GM12865 (cell line): ENCODE results near the gene PSMD1.
"Not testable (repeated sequence)": the region's sequence is repeated elsewhere in the genome, so short reads cannot be mapped to it uniquely, and the experiment has no call there.

Experiments
- DNase-seq: peaks from one replicate; pipeline ENCODE4 v3.0.0; 2010; ENCODE audit warnings: low read depth
- H3K4me3 ChIP-seq: 2 replicates; pipeline ENCODE4 v1.5.1; 2011; ENCODE audit warnings: mild to moderate bottlenecking, low read depth, low read length, control low read depth
- TF ChIP-seq, protein P1 (sequence below): IDR thresholded peaks from 2 replicates; pipeline ENCODE4 v1.5.1; 2011; ENCODE audit warnings: low read length, control low read depth, low read depth, inconsistent platforms; ENCODE audit not compliant: insufficient read depth; ENCODE audit errors: missing control alignments

Gene PSMD1

DNA sequence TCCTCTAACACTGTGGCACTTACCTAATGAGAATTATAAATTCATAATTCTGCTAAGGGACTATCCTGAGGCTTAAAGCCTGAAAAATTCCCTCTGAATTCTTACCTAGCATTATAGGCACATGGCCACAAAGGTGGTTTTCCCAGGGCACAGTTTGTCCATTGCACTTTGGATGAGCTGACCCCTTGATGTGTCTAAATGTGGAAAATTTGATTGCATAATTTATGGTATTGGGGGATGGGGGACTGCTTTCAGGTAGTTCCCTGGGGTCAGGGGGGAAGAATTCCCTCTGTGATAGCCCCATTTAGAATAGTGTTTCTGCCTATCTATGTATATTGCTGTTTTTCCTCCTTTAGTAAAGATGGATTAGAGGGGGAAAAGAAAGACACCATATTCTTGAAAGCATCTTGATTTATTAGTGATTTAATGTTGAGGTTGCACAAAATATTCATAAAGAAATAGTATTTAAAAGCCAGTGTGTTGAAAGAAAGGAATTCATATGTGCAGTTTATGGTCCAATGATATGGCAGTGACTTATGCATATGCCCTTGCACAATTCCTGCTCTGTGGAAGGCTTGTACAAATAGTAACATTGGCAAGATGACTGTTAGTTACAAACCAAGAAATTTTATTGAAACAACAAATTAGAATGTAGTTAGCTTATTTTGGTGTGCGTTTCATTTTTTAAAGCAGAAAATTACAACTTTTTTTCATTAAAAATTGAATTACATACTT is 76.9 kb downstream of the PSMD1 start:
- H3K4me3 ChIP-seq, result no peak overlapping the region
- TF ChIP-seq, protein P1, sequence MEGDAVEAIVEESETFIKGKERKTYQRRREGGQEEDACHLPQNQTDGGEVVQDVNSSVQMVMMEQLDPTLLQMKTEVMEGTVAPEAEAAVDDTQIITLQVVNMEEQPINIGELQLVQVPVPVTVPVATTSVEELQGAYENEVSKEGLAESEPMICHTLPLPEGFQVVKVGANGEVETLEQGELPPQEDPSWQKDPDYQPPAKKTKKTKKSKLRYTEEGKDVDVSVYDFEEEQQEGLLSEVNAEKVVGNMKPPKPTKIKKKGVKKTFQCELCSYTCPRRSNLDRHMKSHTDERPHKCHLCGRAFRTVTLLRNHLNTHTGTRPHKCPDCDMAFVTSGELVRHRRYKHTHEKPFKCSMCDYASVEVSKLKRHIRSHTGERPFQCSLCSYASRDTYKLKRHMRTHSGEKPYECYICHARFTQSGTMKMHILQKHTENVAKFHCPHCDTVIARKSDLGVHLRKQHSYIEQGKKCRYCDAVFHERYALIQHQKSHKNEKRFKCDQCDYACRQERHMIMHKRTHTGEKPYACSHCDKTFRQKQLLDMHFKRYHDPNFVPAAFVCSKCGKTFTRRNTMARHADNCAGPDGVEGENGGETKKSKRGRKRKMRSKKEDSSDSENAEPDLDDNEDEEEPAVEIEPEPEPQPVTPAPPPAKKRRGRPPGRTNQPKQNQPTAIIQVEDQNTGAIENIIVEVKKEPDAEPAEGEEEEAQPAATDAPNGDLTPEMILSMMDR, result no peak
- DNase-seq, result no peak

DNA sequence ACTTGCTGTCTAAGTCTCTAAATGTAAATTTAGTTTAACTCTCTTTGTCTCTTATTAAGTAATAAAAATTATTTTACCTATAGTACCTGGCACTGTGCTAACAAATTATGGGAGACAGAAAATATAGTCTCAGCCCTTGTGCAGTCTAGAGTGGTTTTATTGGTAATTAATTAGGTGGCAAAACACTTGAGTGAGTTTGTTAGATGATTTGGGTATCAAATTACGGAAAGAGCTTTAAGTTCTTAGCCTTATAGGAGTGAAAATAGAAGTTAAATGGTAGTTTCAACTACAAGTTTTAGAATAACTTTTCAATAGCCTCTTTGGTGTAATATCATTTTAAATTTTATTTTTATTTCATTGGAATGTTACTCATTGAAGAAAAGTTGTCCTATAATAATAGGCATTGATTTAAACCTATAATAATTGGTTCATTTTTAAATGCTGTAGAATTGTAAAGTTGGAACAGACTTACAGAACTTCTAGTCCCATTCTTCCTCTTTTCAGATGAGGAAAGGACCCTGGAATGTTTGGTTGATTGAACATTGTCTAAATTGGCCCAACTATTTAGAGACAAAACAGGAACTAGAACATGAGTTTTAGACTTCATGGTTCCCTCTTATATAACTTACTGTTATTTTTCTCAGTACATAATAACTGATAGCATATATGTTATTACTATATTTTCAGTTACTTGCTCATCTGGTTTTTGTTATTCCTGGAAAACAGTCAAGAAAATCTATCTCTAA is 78.4 kb downstream of the PSMD1 start:
- TF ChIP-seq, protein P1, result no peak
- no peak for DNase-seq
- no peak overlapping the region for H3K4me3 ChIP-seq

GRCh38 chr2:231138699-231139098 is 82.0 kb downstream of the PSMD1 start:
- DNase-seq, result no peak
- TF ChIP-seq, protein P1, result no peak
- no peak overlapping the region for H3K4me3 ChIP-seq

GRCh38 chr2:231139796-231140195 is 83.1 kb downstream of the PSMD1 start:
- TF ChIP-seq, protein P1, result no peak
- H3K4me3 ChIP-seq, result no peak overlapping the region
- no peak for DNase-seq

- H3K4me3 ChIP-seq, DNase-seq: not testable (repeated sequence)
These were observed 84.1 kb downstream of the PSMD1 start for GRCh38 chr2:231140808-231141207.

GRCh38 chr2:231144896-231145295 is 88.2 kb downstream of the PSMD1 start:
- TF ChIP-seq, protein P1, result no peak
- no peak for DNase-seq
- H3K4me3 ChIP-seq, result no peak overlapping the region

GRCh38 chr2:231146665-231147064 is 90.0 kb downstream of the PSMD1 start:
- TF ChIP-seq, protein P1, result no peak
- no peak overlapping the region for H3K4me3 ChIP-seq
- no peak for DNase-seq
